IPS-15b (cell line): ENCODE results near the gene MOXD1.

Experiments
- H3K27me3 ChIP-seq: one replicate; pipeline ENCODE4 v1.6.1; 2013; ENCODE audit warnings: low read length; ENCODE audit not compliant: control insufficient read depth, insufficient read depth
- H3K36me3 ChIP-seq: one replicate; pipeline ENCODE4 v1.6.1; 2013; ENCODE audit warnings: low read length; ENCODE audit not compliant: control insufficient read depth, insufficient read depth
- H3K4me1 ChIP-seq: one replicate; pipeline ENCODE4 v1.6.1; 2013; ENCODE audit warnings: mild to moderate bottlenecking, low read length; ENCODE audit not compliant: control insufficient read depth, insufficient read depth
- H3K4me3 ChIP-seq: one replicate; pipeline ENCODE4 v1.5.1; 2013; ENCODE audit warnings: low read depth, low read length
- H3K9ac ChIP-seq: one replicate; pipeline ENCODE4 v1.6.1; 2013; ENCODE audit warnings: low read depth, mild to moderate bottlenecking, low read length
- H3K9me3 ChIP-seq: one replicate; pipeline ENCODE4 v1.6.1; 2013; ENCODE audit warnings: mild to moderate bottlenecking, low read length; ENCODE audit not compliant: control insufficient read depth, insufficient read depth

MOXD1 gene

DNA sequence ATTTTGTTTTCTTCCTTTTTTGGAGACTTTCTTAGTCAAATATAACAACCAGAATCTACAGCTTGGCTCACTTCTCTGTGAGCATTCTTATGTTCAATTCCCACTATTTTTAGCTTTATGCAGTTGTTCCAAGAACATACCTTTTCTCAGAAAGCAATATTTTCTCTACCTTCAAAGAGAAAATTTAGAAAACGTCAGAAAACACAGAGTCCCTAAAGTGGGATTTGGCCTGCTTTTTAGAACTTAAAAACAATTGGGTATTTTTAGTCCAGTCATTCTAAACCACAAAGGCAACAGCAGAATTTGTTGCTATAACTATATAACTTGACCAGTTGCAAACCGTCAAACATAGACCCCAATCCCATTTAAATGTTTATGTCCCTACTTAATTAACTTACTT, 133.1 kb downstream of the MOXD1 start:
- Histone ChIP-seq H3K27me3 (peaks cover 2% of the 10 kb centered on the region), H3K9me3 (no peaks in the 10 kb centered on the region), H3K36me3 (no peaks in the 10 kb centered on the region), H3K4me1 (peaks cover 2% of the 10 kb centered on the region), H3K9ac (no peak overlapping the region), H3K4me3 (no peak overlapping the region)

GRCh38 chr6:132265451-132266097, 135.7 kb downstream of the MOXD1 start:
- no peaks in the 10 kb centered on the region for H3K9me3 ChIP-seq
- no peak overlapping the region for H3K4me3 ChIP-seq
- H3K9ac ChIP-seq, result no peak overlapping the region
- no peaks in the 10 kb centered on the region for H3K36me3 ChIP-seq
- H3K27me3 ChIP-seq, result peaks cover 2% of the 10 kb centered on the region
- no peaks in the 10 kb centered on the region for H3K4me1 ChIP-seq

- Histone ChIP-seq H3K36me3 (no peaks in the 10 kb centered on the region), H3K9ac (no peak overlapping the region), H3K9me3 (no peaks in the 10 kb centered on the region), H3K4me3 (no peak overlapping the region), H3K27me3 (peaks cover 3% of the 10 kb centered on the region), H3K4me1 (no peaks in the 10 kb centered on the region)
These were observed 137.2 kb downstream of the MOXD1 start for GRCh38 chr6:132264021-132264500.

GRCh38 chr6:132261354-132261753, 139.9 kb downstream of the MOXD1 start:
- H3K9me3 ChIP-seq, result no peaks in the 10 kb centered on the region
- no peak overlapping the region for H3K4me3 ChIP-seq
- H3K36me3 ChIP-seq, result no peaks in the 10 kb centered on the region
- peaks cover 3% of the 10 kb centered on the region for H3K27me3 ChIP-seq
- H3K9ac ChIP-seq, result no peak overlapping the region
- H3K4me1 ChIP-seq, result peaks cover 3% of the 10 kb centered on the region

DNA sequence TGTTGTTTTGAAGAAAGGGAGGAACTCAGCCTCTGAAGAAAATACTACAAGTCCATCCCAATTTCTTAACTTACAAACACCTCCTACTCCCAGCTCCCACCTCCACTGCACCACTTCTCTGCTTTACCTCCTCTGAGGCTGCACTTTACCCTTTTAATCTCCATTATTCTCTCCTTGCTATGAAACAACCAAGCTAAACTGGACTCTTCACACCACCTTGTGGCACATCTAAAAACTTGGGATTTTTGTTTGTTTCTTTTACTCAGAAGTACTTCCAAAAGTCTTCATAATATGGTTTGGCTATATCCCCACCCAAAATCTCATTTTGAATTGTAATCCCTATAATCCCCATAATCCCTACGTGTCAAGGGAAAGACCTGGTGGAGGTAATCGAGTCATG, 142.2 kb downstream of the MOXD1 start:
- no peak overlapping the region for H3K9ac ChIP-seq
- no peaks in the 10 kb centered on the region for H3K9me3 ChIP-seq
- H3K27me3 ChIP-seq, result peaks cover 3% of the 10 kb centered on the region
- no peak overlapping the region for H3K4me3 ChIP-seq
- H3K36me3 ChIP-seq, result no peaks in the 10 kb centered on the region
- H3K4me1 ChIP-seq, result peaks cover 3% of the 10 kb centered on the region

GRCh38 chr6:132257561-132257960, 143.7 kb downstream of the MOXD1 start:
- Histone ChIP-seq H3K4me3 (no peak overlapping the region), H3K4me1 (peaks cover 3% of the 10 kb centered on the region), H3K27me3 (peaks cover 3% of the 10 kb centered on the region), H3K9me3 (no peaks in the 10 kb centered on the region), H3K36me3 (no peaks in the 10 kb centered on the region), H3K9ac (no peak overlapping the region)

DNA sequence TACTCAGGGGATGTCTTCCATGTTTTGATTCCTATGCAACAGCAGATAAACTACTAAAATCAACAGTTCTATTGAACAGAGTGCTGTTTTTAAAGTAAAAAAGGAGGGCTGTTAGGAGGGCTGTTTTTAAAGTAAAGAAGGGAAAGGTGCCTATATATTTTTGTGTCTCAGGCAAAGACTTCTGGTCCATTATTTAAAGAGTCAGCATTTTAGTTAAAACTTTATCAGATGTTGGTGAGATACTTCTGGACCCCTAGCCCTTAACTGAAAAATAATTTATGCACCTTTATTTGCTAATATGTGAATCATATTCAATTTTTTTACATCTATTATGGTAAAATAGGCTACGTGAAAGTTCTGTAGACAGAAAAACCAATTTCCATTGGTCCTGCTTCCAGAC, 144.8 kb downstream of the MOXD1 start:
- no peak overlapping the region for H3K9ac ChIP-seq
- H3K4me1 ChIP-seq, result peaks cover 3% of the 10 kb centered on the region
- no peak overlapping the region for H3K4me3 ChIP-seq
- peaks cover 3% of the 10 kb centered on the region for H3K27me3 ChIP-seq
- H3K36me3 ChIP-seq, result no peaks in the 10 kb centered on the region
- peaks cover 7% of the 10 kb centered on the region for H3K9me3 ChIP-seq

GRCh38 chr6:132253906-132254305, 147.4 kb downstream of the MOXD1 start:
- Histone ChIP-seq H3K9ac (no peak overlapping the region), H3K4me1 (peaks cover 3% of the 10 kb centered on the region), H3K9me3 (peaks cover 8% of the 10 kb centered on the region), H3K36me3 (no peaks in the 10 kb centered on the region), H3K27me3 (no peaks in the 10 kb centered on the region), H3K4me3 (no peak overlapping the region)

DNA sequence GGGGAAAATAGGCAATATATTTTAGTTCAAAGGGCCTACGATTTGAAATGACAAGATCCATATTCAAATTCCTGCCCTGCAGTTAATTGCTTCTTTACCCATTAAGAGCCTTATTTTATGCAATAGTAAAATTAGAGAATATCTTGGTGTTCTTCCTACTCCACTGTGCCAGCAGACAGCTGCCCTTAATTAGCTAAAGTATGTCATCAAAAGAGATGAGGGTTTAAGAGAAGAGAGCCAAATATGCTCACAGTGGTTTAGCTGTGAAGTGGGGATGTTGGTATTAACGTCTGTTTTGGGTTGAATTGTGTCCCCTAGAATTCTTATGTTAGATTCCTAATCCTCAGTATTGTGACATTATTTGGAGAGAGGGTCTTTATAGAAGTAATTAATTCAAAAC, 148.1 kb downstream of the MOXD1 start:
- Histone ChIP-seq H3K4me1 (peaks cover 3% of the 10 kb centered on the region), H3K36me3 (no peaks in the 10 kb centered on the region), H3K27me3 (no peaks in the 10 kb centered on the region), H3K9me3 (peaks cover 8% of the 10 kb centered on the region), H3K4me3 (no peak overlapping the region), H3K9ac (no peak overlapping the region)

DNA sequence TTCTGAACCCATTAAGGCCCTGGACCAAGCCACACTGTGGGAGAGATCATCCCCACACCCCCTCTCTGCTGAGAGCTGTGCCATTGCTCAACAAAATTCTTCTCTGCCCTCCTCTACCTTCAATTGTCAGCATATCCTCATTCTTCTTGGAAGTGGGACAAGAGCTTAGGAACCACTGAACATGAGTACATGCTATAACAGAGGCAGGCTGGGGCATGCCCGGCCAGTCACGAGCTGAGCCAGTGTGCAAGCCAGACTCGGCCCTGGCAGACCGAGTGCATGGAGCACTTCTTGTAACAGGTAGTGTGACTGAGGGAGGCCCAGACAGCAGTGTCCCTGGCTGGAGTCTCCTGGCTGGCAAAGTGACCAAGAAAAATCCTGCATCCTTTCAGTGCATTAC, 149.2 kb downstream of the MOXD1 start:
- no peaks in the 10 kb centered on the region for H3K4me1 ChIP-seq
- no peaks in the 10 kb centered on the region for H3K36me3 ChIP-seq

GRCh38 chr6:132251711-132252110, 149.6 kb downstream of the MOXD1 start:
- no peak overlapping the region for H3K4me3 ChIP-seq
- H3K4me1 ChIP-seq, result no peaks in the 10 kb centered on the region
- no peak overlapping the region for H3K9ac ChIP-seq
- no peaks in the 10 kb centered on the region for H3K27me3 ChIP-seq
- no peaks in the 10 kb centered on the region for H3K36me3 ChIP-seq
- peaks cover 8% of the 10 kb centered on the region for H3K9me3 ChIP-seq

More for the DNA sequence above, 149.2 kb downstream of the MOXD1 start:
- H3K9ac ChIP-seq, result no peak overlapping the region
- no peak overlapping the region for H3K4me3 ChIP-seq
- H3K9me3 ChIP-seq, result peaks cover 8% of the 10 kb centered on the region
- H3K27me3 ChIP-seq, result no peaks in the 10 kb centered on the region

GRCh38 chr6:132247381-132248159, 153.7 kb downstream of the MOXD1 start:
- H3K4me3 ChIP-seq, result no peak overlapping the region
- H3K4me1 ChIP-seq, result no peaks in the 10 kb centered on the region
- H3K9me3 ChIP-seq, result peaks cover 8% of the 10 kb centered on the region
- no peak overlapping the region for H3K9ac ChIP-seq
- no peaks in the 10 kb centered on the region for H3K36me3 ChIP-seq
- no peaks in the 10 kb centered on the region for H3K27me3 ChIP-seq
